MG63 (cell line): ENCODE measurements around the gene KATNIP. TPM values are rescaled to one million over a fixed set of nuclear protein-coding genes. Genes with fewer than 3 reads are reported as not detected.

ENCODE experiments used
- DNase-seq: peaks from one replicate; pipeline ENCODE4 v3.0.0-alpha.2; 2020
- H3K27me3 ChIP-seq: fragments of 250-450 bp; sonication (Bioruptor Pico); 2 replicates; pipeline ENCODE4 v1.5.1; 2020; ENCODE audit warnings: mild to moderate bottlenecking, moderate library complexity
- H3K36me3 ChIP-seq: fragments of 250-450 bp; sonication (Bioruptor Pico); 2 replicates; pipeline ENCODE4 v1.5.1; 2020; ENCODE audit warnings: mild to moderate bottlenecking, moderate library complexity
- H3K4me3 ChIP-seq: fragments of 250-450 bp; sonication (Bioruptor Pico); 2 replicates; pipeline ENCODE4 v1.5.1; 2020; ENCODE audit warnings: mild to moderate bottlenecking, moderate library complexity
- H3K9me3 ChIP-seq: fragments of 250-450 bp; sonication (Bioruptor Pico); 2 replicates; pipeline ENCODE4 v1.5.1; 2020; ENCODE audit warnings: mild to moderate bottlenecking, moderate library complexity
- total RNA-seq: library from RNA; depleted of rRNA; stranded (reverse); fragments of >200 nt; shearing (Covaris generic); gene quantifications from 2 replicates; pipeline ENCODE4 v1.2.3, GENCODE V29; 2014; ENCODE audit warnings: low replicate concordance

The KATNIP gene
- total RNA-seq, 1 experiment from 2014 or later, result 8.0 TPM

GRCh38 chr16:27528294-27528693, 21.6 kb upstream of the KATNIP start:
- Histone ChIP-seq H3K4me3 (no peak overlapping the region), H3K36me3 (peaks cover 95% of the 10 kb centered on the region), H3K9me3 (no peaks in the 10 kb centered on the region), H3K27me3 (no peaks in the 10 kb centered on the region)
- no peak for DNase-seq

DNA sequence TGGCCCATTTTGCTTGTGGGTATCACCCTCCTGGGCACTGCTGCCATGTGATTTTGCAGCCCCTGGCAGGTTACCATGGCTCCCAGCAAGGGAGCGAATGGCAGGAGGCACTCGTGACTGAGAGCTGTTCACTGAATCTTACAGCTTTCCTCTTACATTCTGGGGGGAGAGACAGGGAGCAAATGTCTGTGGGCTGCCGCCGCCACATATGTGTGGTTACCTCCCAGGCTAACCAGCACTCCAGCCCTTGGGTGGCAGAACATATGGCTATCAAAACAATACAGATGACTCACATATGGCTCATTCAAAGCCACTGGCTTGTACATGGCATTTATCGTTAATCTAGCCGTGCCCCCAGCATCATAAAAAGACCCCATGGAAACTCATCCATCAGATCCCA, 20.0 kb upstream of the KATNIP start:
- no peaks in the 10 kb centered on the region for H3K9me3 ChIP-seq
- H3K36me3 ChIP-seq, result peaks cover 93% of the 10 kb centered on the region
- no peak for DNase-seq
- no peak overlapping the region for H3K4me3 ChIP-seq
- no peaks in the 10 kb centered on the region for H3K27me3 ChIP-seq

- Histone ChIP-seq H3K36me3 (peaks cover 95% of the 10 kb centered on the region), H3K4me3 (no peak overlapping the region), H3K9me3 (no peaks in the 10 kb centered on the region), H3K27me3 (no peaks in the 10 kb centered on the region)
- DNase-seq, result no peak
Observed at GRCh38 chr16:27531186-27531585, 18.8 kb upstream of the KATNIP start.

- Histone ChIP-seq H3K4me3 (no peak overlapping the region), H3K36me3 (peaks cover 95% of the 10 kb centered on the region), H3K9me3 (no peaks in the 10 kb centered on the region), H3K27me3 (no peaks in the 10 kb centered on the region)
- DNase-seq, result no peak
Observed at GRCh38 chr16:27531826-27532800, 17.8 kb upstream of the KATNIP start.

GRCh38 chr16:27534256-27534655, 15.7 kb upstream of the KATNIP start:
- no peak for DNase-seq
- no peak overlapping the region for H3K4me3 ChIP-seq

DNA sequence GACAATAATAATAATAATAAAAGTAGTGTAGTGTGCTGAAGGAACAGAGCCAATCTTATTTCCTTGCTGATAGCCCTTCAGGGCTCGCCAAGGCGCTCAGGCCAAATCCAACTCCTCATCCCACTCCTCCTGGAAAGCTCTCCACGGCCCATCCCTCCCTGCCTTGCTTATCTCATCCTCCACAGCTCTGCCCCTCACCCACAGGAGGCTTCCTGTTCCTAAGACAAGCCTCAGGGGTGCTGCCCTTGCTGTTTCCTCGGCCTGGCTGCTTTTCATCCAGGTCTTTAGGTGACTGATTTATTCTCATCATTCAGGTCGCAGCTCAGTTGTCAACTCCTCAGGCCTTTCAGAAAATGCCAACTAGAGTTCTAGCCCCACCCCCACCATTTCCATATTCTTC, 11.4 kb upstream of the KATNIP start:
- peaks cover 93% of the 10 kb centered on the region for H3K36me3 ChIP-seq
- H3K27me3 ChIP-seq, result no peaks in the 10 kb centered on the region
- H3K4me3 ChIP-seq, result no peak overlapping the region
- H3K9me3 ChIP-seq, result no peaks in the 10 kb centered on the region
- DNase-seq, result no peak

More at GRCh38 chr16:27534256-27534655, 15.7 kb upstream of the KATNIP start:
- Histone ChIP-seq H3K9me3 (no peaks in the 10 kb centered on the region), H3K27me3 (no peaks in the 10 kb centered on the region), H3K36me3 (peaks cover 93% of the 10 kb centered on the region)

- Histone ChIP-seq H3K9me3 (no peaks in the 10 kb centered on the region), H3K4me3 (no peak overlapping the region), H3K27me3 (no peaks in the 10 kb centered on the region), H3K36me3 (peaks cover 93% of the 10 kb centered on the region)
- no peak for DNase-seq
Observed at GRCh38 chr16:27539120-27539519, 10.8 kb upstream of the KATNIP start.

DNA sequence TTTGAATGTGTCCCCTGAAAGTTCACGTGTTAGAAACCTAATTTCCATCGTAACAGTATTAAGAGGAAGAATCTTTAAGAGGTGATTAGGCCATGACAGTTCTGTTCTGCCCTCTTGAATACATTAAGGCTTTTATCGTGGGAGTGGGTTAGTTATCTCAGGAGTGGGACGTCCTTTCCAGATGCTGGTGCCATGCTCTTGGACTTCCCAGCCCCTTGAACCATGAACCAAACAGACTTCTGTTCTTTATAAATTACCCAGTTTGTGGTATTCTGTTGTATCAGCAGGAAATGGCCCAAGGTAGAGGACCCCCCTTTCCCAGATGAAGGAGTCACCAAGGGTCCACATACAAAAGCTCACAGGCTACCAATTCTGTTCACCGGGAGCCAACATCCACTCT, 10.3 kb upstream of the KATNIP start:
- Histone ChIP-seq H3K4me3 (no peak overlapping the region), H3K9me3 (no peaks in the 10 kb centered on the region), H3K36me3 (peaks cover 93% of the 10 kb centered on the region), H3K27me3 (no peaks in the 10 kb centered on the region)
- no peak for DNase-seq

DNA sequence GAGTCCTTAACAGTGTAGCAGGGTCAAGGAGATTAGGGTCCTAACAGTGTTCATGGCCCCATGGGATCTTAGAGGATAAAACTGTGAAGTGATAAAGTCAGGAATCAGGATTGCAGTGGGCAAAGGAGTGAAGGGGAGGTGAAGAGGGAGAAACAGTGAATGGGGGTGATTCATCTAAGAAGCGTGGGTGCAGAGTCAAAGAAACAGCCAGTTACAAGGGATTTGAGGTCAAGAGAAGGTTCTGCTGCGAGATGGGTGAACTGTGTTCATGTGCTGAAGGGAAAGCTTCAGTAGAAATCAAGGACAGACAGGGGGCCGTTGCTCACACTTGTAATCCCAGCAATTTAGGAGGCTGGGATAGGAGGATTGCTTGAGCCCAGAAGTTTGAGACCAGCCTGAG, 6.1 kb upstream of the KATNIP start:
- no peaks in the 10 kb centered on the region for H3K9me3 ChIP-seq
- DNase-seq, result no peak
- no peaks in the 10 kb centered on the region for H3K27me3 ChIP-seq
- no peak overlapping the region for H3K4me3 ChIP-seq
- peaks cover 92% of the 10 kb centered on the region for H3K36me3 ChIP-seq

GRCh38 chr16:27544671-27545070, 5.3 kb upstream of the KATNIP start:
- no peak for DNase-seq
- H3K36me3 ChIP-seq, result peaks cover 85% of the 10 kb centered on the region
- H3K4me3 ChIP-seq, result no peak overlapping the region
- no peaks in the 10 kb centered on the region for H3K9me3 ChIP-seq
- no peaks in the 10 kb centered on the region for H3K27me3 ChIP-seq

DNA sequence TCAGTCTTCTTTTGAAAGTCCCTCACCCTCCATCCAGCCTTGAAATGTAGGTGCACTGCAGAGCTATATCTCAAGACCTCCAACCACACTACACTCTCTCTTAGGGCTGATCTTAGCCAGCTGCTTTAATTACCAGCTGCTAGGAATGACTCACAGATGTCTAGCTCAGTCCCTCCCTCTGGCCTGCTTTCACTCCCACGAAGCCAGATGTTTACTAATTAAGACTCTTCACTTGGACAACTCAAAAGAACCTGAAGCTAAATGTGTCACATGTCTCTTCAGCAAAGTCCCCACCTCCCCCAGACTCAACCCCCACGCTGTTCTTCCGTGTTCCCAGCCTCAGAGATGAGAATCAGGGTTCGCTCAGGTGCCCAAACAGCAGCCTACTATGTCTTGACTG, 2.8 kb upstream of the KATNIP start:
- peak; percentile 29 for DNase-seq
- peaks cover 60% of the 10 kb centered on the region for H3K36me3 ChIP-seq
- H3K27me3 ChIP-seq, result no peaks in the 10 kb centered on the region
- no peaks in the 10 kb centered on the region for H3K9me3 ChIP-seq
- H3K4me3 ChIP-seq, result no peak overlapping the region

DNA sequence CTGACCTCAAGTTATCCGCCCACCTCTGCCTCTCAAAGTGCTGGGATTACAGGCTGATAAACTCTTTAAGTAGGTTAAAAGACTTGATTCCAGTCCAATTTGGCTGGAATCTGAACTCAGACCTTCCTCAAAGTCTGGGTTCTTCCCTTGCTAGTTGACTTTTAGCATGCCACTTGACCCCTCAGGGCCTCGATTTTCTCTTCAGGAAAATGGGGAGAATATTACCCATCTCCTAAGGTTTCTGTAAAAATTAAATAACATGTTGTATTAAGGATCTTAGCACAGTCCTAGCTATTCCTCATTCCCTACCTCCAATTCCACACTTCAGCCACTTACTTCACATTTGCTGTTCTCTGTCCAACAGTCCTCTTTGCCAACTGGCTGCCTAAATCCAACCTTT, 2.1 kb upstream of the KATNIP start:
- no peak overlapping the region; the same call in 1 of the 2 replicates for H3K4me3 ChIP-seq
- no peaks in the 10 kb centered on the region for H3K9me3 ChIP-seq
- H3K36me3 ChIP-seq, result peaks cover 53% of the 10 kb centered on the region
- no peaks in the 10 kb centered on the region for H3K27me3 ChIP-seq
- DNase-seq, result no peak

- Histone ChIP-seq H3K36me3 (peaks cover 37% of the 10 kb centered on the region), H3K4me3 (peak overlapping the region; percentile 99), H3K9me3 (no peaks in the 10 kb centered on the region), H3K27me3 (no peaks in the 10 kb centered on the region)
- no peak for DNase-seq
Observed at GRCh38 chr16:27549464-27549745, 539 bp upstream of the KATNIP start.

DNA sequence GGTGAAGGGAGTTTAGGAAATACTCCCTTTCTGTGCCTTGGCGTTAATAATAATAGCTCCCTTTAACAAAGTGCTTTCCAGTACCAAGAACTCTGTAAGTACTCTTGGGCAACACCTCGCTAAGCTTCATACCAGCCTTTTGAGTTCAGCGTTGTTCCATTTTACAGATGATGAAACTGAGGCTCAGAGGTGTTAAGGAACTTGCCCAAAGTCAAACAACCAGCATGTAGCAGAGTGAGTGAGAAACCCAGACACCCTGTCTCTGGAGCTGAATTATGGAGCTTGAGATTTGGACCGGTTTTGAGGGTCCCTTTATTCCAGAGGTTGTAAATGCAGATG, 607 bp downstream of the KATNIP start:
- H3K9me3 ChIP-seq, result no peaks in the 10 kb centered on the region
- H3K27me3 ChIP-seq, result no peaks in the 10 kb centered on the region
- no peak for DNase-seq
- peak overlapping the region; percentile 99 for H3K4me3 ChIP-seq
- peaks cover 26% of the 10 kb centered on the region for H3K36me3 ChIP-seq

- no peaks in the 10 kb centered on the region for H3K9me3 ChIP-seq
- H3K4me3 ChIP-seq, result peak overlapping the region; percentile 99
- no peak for DNase-seq
Observed at GRCh38 chr16:27551036-27551435, 1.1 kb downstream of the KATNIP start.

GRCh38 chr16:27556471-27556870, 6.5 kb downstream of the KATNIP start:
- Histone ChIP-seq H3K27me3 (no peaks in the 10 kb centered on the region), H3K36me3 (no peaks in the 10 kb centered on the region; the same call in none of the 2 replicates), H3K4me3 (no peak overlapping the region), H3K9me3 (no peaks in the 10 kb centered on the region)
- no peak for DNase-seq

More at GRCh38 chr16:27551036-27551435, 1.1 kb downstream of the KATNIP start:
- no peaks in the 10 kb centered on the region for H3K27me3 ChIP-seq
- peaks cover 21% of the 10 kb centered on the region for H3K36me3 ChIP-seq

DNA sequence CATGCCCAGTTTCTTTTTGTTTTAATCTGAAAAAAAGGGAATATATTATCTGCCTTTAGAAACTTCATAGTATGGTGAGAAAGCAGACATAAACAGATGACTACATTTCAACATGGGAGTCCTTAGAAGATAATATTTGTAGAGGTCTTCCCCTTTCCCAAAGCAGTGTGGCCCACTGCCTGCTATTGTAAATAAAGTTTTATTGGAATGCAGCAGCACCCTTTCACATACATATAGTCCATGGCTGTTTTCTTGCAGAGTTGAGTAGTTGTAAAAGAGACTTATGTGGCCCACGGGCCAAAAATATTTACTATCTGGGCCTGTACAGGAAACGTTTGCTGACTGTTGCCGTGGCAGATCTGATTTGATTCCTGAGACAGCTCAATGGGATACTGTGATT, 8.5 kb downstream of the KATNIP start:
- Histone ChIP-seq H3K36me3 (no peaks in the 10 kb centered on the region; the same call in none of the 2 replicates), H3K9me3 (no peaks in the 10 kb centered on the region), H3K4me3 (no peak overlapping the region), H3K27me3 (no peaks in the 10 kb centered on the region)
- no peak for DNase-seq

GRCh38 chr16:27558932-27559331, 9.0 kb downstream of the KATNIP start:
- Histone ChIP-seq H3K36me3 (no peaks in the 10 kb centered on the region; the same call in none of the 2 replicates), H3K27me3 (no peaks in the 10 kb centered on the region), H3K4me3 (no peak overlapping the region), H3K9me3 (no peaks in the 10 kb centered on the region)
- DNase-seq, result no peak
